Spleen (tissue), 11 donors: Measurements from ENCODE around the gene UBQLN4. TPM values are rescaled to one million over a fixed set of nuclear protein-coding genes. Genes with fewer than 3 reads are reported as not detected.

Experiments
- DNase-seq: peaks from one replicate; pipeline ENCODE4 v3.0.0-alpha.2; 2020
- H3K27ac ChIP-seq, 8 donors: fragments of 200-600 bp; sonication (generic) in 7 of 8; 1 replicate in 4 of 8; 2 replicates in 4 of 8; pipeline versions ENCODE4 v1.5.0 to v1.8.0; 2016 to 2021; ENCODE audit warnings: inconsistent platforms in 4 of 8, mild to moderate bottlenecking in 4 of 8, moderate library complexity in 1 of 8
- H3K27me3 ChIP-seq, 7 donors: fragments of 200-600 bp; sonication (generic) in 6 of 7; replicated peaks in 1 of 7; 1 replicate in 4 of 7; 2 replicates in 3 of 7; pipeline versions ENCODE4 v1.5.0 to v1.8.0; 2016 to 2021; ENCODE audit warnings: inconsistent platforms in 3 of 7, mild to moderate bottlenecking in 1 of 7
- H3K36me3 ChIP-seq, 6 donors: fragments of 200-600 bp; sonication (generic) in 5 of 6; 1 replicate in 4 of 6; 2 replicates in 2 of 6; pipeline versions ENCODE4 v1.5.0 to v1.8.0; 2016 to 2021; ENCODE audit warnings: inconsistent platforms in 2 of 6
- H3K4me1 ChIP-seq, 6 donors: fragments of 200-600 bp; sonication (generic) in 5 of 6; 1 replicate in 3 of 6; 2 replicates in 3 of 6; pipeline versions ENCODE4 v1.5.0 to v1.8.0; 2016 to 2021; ENCODE audit warnings: inconsistent platforms in 3 of 6
- H3K4me3 ChIP-seq, 8 donors: fragments of 200-600 bp; sonication (generic) in 7 of 8; 1 replicate in 4 of 8; 2 replicates in 4 of 8; pipeline versions ENCODE4 v1.5.0 to v1.8.0; 2016 to 2021; ENCODE audit warnings: inconsistent platforms in 4 of 8, mild to moderate bottlenecking in 4 of 8, moderate library complexity in 2 of 8
- H3K9me3 ChIP-seq, 8 donors: fragments of 200-600 bp; sonication (generic) in 7 of 8; 1 replicate in 4 of 8; 2 replicates in 4 of 8; pipeline versions ENCODE4 v1.5.0 to v1.8.0; 2016 to 2021; ENCODE audit warnings: inconsistent platforms in 4 of 8
- POLR2A ChIP-seq, 3 donors: fragments of 450-650 bp; IDR thresholded peaks; one replicate each; pipeline ENCODE4 v1.5.1; 2017; ENCODE audit warnings: antibody characterized with exemption in 3 of 3, mild to moderate bottlenecking in 1 of 3
- POLR2AphosphoS5 ChIP-seq, 3 donors: sonication (generic); formaldehyde crosslinking; IDR thresholded peaks; one replicate each; pipeline ENCODE4 v1.5.1; 2017; ENCODE audit warnings: antibody characterized with exemption in 3 of 3
- WGBS, 5 donors: extraction: QIAGEN DNeasy Blood & Tissue Kit in 3 of 5; methylation state at CpG; one replicate each; pipeline versions ENCODE4 v1.1.5 to v1.1.7; 2013 to 2018; 5-methylcytosine and 5-hydroxymethylcytosine counted together
- intact Hi-C: fragments of 100-400 bp; cut with DNase I; formaldehyde crosslinking; loops from one replicate; pipeline ENCODE4 v1.15.0; 2023; ENCODE audit warnings: low total_unique reads
- polyA plus RNA-seq, 3 donors: library from polyadenylated mRNA; stranded (reverse); fragments of 200-250 nt; gene quantifications; one replicate each; pipeline ENCODE4 v1.2.1, GENCODE V29; 2013
- total RNA-seq, 7 donors: library from RNA; depleted of rRNA in 3 of 7; stranded (reverse); fragments of >200 nt in 3 of 7; fragmentation: NEBNext Ultra II Directional in 4 of 7; extraction: Animal tissue kit (Norgen Biotek cat#: 25700) in 4 of 7; gene quantifications; one replicate each; pipeline versions ENCODE4 v1.1.0 to v1.2.1, GENCODE V29; 2016 to 2021
- TF ChIP-seq, protein P1 (sequence below), 11 experiments: fragments of 200-600 bp in 7 of 11; fragments of 450-650 bp in 4 of 11; sonication (generic) in 4 of 11; IDR thresholded peaks in 8 of 11; conservative IDR thresholded peaks in 3 of 11; 1 replicate in 7 of 11; 2 replicates in 4 of 11; pipeline versions ENCODE4 v1.4.0 to v1.8.0; 2016 to 2021; ENCODE audit warnings: antibody characterized with exemption in 11 of 11, inconsistent platforms in 4 of 11, mild to moderate bottlenecking in 1 of 11
- donor health status: healthy with polysubstance abuse.
- donor health status: DM: no; HTN: no; CAD: no; lungs with moderate emphysema.
- donor health status: DM: no; HTN: no; CAD: no.
- donor health status: Bipolar disorder and iron deficiency.
- donor health status: healthy.
- donor health status: DM: no; HTN: no; CAD: no.
- donor health status: DM: yes; HTN: yes; CAD: no.

The UBQLN4 gene
- total and polyA plus RNA-seq, 10 donors: 11.2 to 26.4 (median 19.5) TPM

DNA sequence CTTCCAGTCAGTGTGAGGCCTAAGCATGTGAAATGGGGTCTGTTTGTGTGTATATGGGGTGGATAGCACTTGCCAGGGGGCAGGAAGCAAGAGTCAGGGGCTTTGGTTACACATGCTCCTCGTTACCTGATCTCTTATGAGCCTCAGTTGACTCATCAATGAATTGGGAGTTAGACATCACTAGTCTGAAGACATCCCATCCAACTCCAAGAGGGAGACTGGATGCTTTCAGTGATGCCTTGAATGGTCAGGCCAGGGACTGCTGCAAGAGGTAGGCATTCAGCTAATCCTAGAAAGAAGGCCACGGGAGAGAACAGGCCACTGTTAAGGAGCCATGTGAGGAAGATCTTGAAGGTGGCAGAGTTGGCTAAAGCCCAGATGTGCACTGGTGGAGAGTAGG lies 13.7 kb upstream of the UBQLN4 start:
- intact Hi-C loops: no loop called here
- H3K27ac ChIP-seq: no peak overlapping the region
- H3K4me1 ChIP-seq: peaks cover 0 to 12% (median 0%) of the 10 kb centered on the region in 6 donors
- DNase-seq: no peak
- H3K9me3 ChIP-seq: no peaks in the 10 kb centered on the region
- no peak for TF ChIP-seq POLR2A (IDR thresholded peaks at IDR 0.05)
- TF ChIP-seq POLR2AphosphoS5 (IDR thresholded peaks at IDR 0.05): no peak
- TF ChIP-seq, protein P1, sequence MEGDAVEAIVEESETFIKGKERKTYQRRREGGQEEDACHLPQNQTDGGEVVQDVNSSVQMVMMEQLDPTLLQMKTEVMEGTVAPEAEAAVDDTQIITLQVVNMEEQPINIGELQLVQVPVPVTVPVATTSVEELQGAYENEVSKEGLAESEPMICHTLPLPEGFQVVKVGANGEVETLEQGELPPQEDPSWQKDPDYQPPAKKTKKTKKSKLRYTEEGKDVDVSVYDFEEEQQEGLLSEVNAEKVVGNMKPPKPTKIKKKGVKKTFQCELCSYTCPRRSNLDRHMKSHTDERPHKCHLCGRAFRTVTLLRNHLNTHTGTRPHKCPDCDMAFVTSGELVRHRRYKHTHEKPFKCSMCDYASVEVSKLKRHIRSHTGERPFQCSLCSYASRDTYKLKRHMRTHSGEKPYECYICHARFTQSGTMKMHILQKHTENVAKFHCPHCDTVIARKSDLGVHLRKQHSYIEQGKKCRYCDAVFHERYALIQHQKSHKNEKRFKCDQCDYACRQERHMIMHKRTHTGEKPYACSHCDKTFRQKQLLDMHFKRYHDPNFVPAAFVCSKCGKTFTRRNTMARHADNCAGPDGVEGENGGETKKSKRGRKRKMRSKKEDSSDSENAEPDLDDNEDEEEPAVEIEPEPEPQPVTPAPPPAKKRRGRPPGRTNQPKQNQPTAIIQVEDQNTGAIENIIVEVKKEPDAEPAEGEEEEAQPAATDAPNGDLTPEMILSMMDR (IDR thresholded peaks at IDR 0.05 in 8 of 11, conservative IDR thresholded peaks at IDR 0.05 in 3 of 11): no peak
- 71 to 83% (median 75%) methylated on average over 2 of the region's 2 CpGs for WGBS, 5 donors
- H3K4me3 ChIP-seq: no peak overlapping the region
- no peaks in the 10 kb centered on the region for H3K36me3 ChIP-seq
- peaks cover 0 to 8% (median 0%) of the 10 kb centered on the region in 7 donors for H3K27me3 ChIP-seq

DNA sequence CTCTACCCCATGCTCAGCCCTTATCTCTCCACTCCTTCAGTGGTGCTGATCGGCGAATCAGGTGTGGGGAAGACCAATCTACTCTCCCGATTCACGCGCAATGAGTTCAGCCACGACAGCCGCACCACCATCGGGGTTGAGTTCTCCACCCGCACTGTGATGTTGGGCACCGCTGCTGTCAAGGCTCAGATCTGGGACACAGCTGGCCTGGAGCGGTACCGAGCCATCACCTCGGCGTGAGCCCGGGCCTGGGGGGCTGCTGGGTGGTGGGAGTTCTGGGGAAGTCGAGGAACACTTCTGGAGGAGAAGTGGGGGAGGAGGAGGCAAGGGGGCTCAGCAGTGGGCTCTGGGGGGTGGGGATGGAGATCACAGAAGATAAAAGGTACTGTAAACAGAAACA lies 12.3 kb upstream of the UBQLN4 start:
- H3K27me3 ChIP-seq: peaks cover 0 to 8% (median 0%) of the 10 kb centered on the region in 7 donors
- 71 to 84% (median 75%) methylated on average over 14 to 16 of the region's 16 CpGs for WGBS, 5 donors
- no peak overlapping the region for H3K4me3 ChIP-seq
- H3K36me3 ChIP-seq: no peaks in the 10 kb centered on the region
- H3K27ac ChIP-seq: no peak overlapping the region
- no peak for DNase-seq
- intact Hi-C loops: no loop called here
- H3K4me1 ChIP-seq: peaks cover 0 to 12% (median 0%) of the 10 kb centered on the region in 6 donors
- H3K9me3 ChIP-seq: no peaks in the 10 kb centered on the region
- TF ChIP-seq, protein P1 (IDR thresholded peaks at IDR 0.05 in 8 of 11, conservative IDR thresholded peaks at IDR 0.05 in 3 of 11): no peak
- TF ChIP-seq POLR2A (IDR thresholded peaks at IDR 0.05): no peak
- no peak for TF ChIP-seq POLR2AphosphoS5 (IDR thresholded peaks at IDR 0.05)

DNA sequence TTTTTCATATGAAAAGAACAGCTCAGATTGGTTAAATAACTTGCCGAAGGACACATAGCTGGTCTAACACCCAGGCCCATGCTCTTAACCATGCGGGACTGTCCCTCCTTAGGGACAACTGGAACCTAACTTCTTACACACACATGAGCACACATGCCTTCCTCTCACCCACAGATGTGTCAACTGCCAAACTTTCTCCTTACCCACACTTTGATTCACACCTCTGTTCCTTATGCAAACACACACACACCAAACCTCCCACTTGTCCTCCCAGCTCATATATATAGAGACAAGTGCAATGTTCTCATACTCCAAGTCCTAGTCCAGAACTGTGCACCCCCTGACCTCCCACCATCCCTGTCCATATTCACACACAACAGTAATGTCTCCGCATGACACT lies 11.6 kb upstream of the UBQLN4 start:
- DNase-seq: no peak
- 85 to 93% (median 87%) methylated on average over 3 of the region's 3 CpGs for WGBS, 5 donors
- Histone ChIP-seq H3K27me3 (peaks cover 0 to 6% (median 0%) of the 10 kb centered on the region in 7 donors), H3K4me3 (no peak overlapping the region), H3K4me1 (peaks cover 0 to 12% (median 0%) of the 10 kb centered on the region in 6 donors), H3K9me3 (no peaks in the 10 kb centered on the region), H3K27ac (no peak overlapping the region), H3K36me3 (no peaks in the 10 kb centered on the region)
- TF ChIP-seq POLR2AphosphoS5 (IDR thresholded peaks at IDR 0.05) (no peak), POLR2A (IDR thresholded peaks at IDR 0.05) (no peak)
- TF ChIP-seq, protein P1 (IDR thresholded peaks at IDR 0.05 in 8 of 11, conservative IDR thresholded peaks at IDR 0.05 in 3 of 11): no peak
- intact Hi-C loops: no loop called here

DNA sequence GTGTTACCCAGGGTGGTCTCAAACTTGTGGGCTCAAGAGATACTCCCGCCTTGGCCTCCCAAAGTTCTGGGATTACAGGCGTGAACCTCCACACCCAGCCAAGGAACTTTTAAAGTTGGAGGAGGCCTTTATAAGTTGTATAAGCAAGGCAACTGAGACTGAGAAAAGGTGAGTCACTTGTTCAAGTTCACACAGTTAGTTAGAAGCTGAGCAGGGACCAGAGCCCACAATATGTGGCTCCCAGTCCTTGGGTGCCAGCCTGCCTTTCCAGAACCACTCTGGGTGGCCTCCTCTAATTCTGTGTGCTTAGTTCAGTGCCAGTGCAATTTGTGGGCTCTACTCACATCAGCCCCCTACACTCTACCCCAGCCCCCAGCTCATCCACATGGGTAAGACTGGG lies 11.0 kb upstream of the UBQLN4 start:
- 81 to 100% (median 96%) methylated on average over 2 of the region's 2 CpGs for WGBS, 5 donors

More for the DNA sequence above, 11.0 kb upstream of the UBQLN4 start:
- peaks cover 0 to 12% (median 0%) of the 10 kb centered on the region in 6 donors for H3K4me1 ChIP-seq
- no peak overlapping the region for H3K27ac ChIP-seq
- H3K4me3 ChIP-seq: no peak overlapping the region
- intact Hi-C loops: no loop called here
- H3K9me3 ChIP-seq: no peaks in the 10 kb centered on the region
- TF ChIP-seq POLR2A (IDR thresholded peaks at IDR 0.05) (no peak), POLR2AphosphoS5 (IDR thresholded peaks at IDR 0.05) (no peak)
- TF ChIP-seq, protein P1 (IDR thresholded peaks at IDR 0.05 in 8 of 11, conservative IDR thresholded peaks at IDR 0.05 in 3 of 11): no peak
- peaks cover 0 to under 1% (median 0%) of the 10 kb centered on the region in 7 donors for H3K27me3 ChIP-seq
- DNase-seq: no peak
- no peaks in the 10 kb centered on the region for H3K36me3 ChIP-seq
